T-helper 2 cell treated with Interferon-gamma antibody and Interleukin-4, amounts not matched to agents 5 μg/mL and 100 μg/mL, for 36 hours (primary cell): ENCODE results near the gene NDOR1.

Source experiments
- DNase-seq: peaks from one replicate; pipeline ENCODE4 v3.0.0; 2021; ENCODE audit warnings: low spot score
- H3K27ac Mint-ChIP-seq: one replicate; pipeline ENCODE4 v1.8.0; 2021; ENCODE audit warnings: mild to moderate bottlenecking, mixed read lengths
- H3K27me3 Mint-ChIP-seq: one replicate; pipeline ENCODE4 v1.8.0; 2021; ENCODE audit warnings: low read depth, mixed read lengths
- H3K36me3 Mint-ChIP-seq: one replicate; pipeline ENCODE4 v1.8.0; 2021; ENCODE audit warnings: low read depth, mixed read lengths
- H3K4me1 Mint-ChIP-seq: one replicate; pipeline ENCODE4 v1.8.0; 2021; ENCODE audit warnings: low read depth, mixed read lengths
- H3K4me3 Mint-ChIP-seq: one replicate; pipeline ENCODE4 v1.8.0; 2022; ENCODE audit warnings: mild to moderate bottlenecking, moderate library complexity, mixed read lengths
- H3K9me3 Mint-ChIP-seq: one replicate; pipeline ENCODE4 v1.8.0; 2021; ENCODE audit warnings: mixed read lengths

Gene NDOR1

GRCh38 chr9:137185921-137186320, 19.6 kb upstream of the NDOR1 start:
- Mint-ChIP-seq H3K27me3 (no peaks in the 10 kb centered on the region), H3K36me3 (peaks cover 30% of the 10 kb centered on the region), H3K9me3 (no peaks in the 10 kb centered on the region), H3K27ac (no peak overlapping the region), H3K4me3 (no peak overlapping the region), H3K4me1 (peaks cover 14% of the 10 kb centered on the region)
- no peak for DNase-seq

GRCh38 chr9:137186385-137186784, 19.1 kb upstream of the NDOR1 start:
- Mint-ChIP-seq H3K27ac (peak overlapping the region; percentile 39), H3K9me3 (no peaks in the 10 kb centered on the region), H3K4me1 (peaks cover 14% of the 10 kb centered on the region), H3K27me3 (no peaks in the 10 kb centered on the region), H3K36me3 (peaks cover 35% of the 10 kb centered on the region), H3K4me3 (peak overlapping the region; percentile 93)
- DNase-seq, result no peak

- peaks cover 14% of the 10 kb centered on the region for H3K4me1 Mint-ChIP-seq
- no peak for DNase-seq
- H3K27me3 Mint-ChIP-seq, result no peaks in the 10 kb centered on the region
- peaks cover 32% of the 10 kb centered on the region for H3K36me3 Mint-ChIP-seq
- peak overlapping the region; percentile 93 for H3K4me3 Mint-ChIP-seq
- no peaks in the 10 kb centered on the region for H3K9me3 Mint-ChIP-seq
- H3K27ac Mint-ChIP-seq, result peak overlapping the region; percentile 93
These were observed 18.1 kb upstream of the NDOR1 start for GRCh38 chr9:137187386-137187785.

GRCh38 chr9:137188086-137188489, 17.4 kb upstream of the NDOR1 start:
- Mint-ChIP-seq H3K9me3 (no peaks in the 10 kb centered on the region), H3K27me3 (no peaks in the 10 kb centered on the region), H3K4me1 (peaks cover 14% of the 10 kb centered on the region), H3K36me3 (peaks cover 30% of the 10 kb centered on the region), H3K27ac (peak overlapping the region; percentile 93), H3K4me3 (peak overlapping the region; percentile 93)
- DNase-seq, result no peak

- H3K4me3 Mint-ChIP-seq, result peak within 1 kb of the TSS; percentile 95
- H3K9me3 Mint-ChIP-seq, result no peaks in the 10 kb centered on the region
- H3K36me3 Mint-ChIP-seq, result peaks cover 24% of the 10 kb centered on the region
- peak within 1 kb of the TSS; percentile 95 for H3K27ac Mint-ChIP-seq
- peak; percentile 96 for DNase-seq
- H3K27me3 Mint-ChIP-seq, result no peaks in the 10 kb centered on the region
- peaks cover 14% of the 10 kb centered on the region for H3K4me1 Mint-ChIP-seq
These were observed 16.8 kb upstream of the NDOR1 start, which contains the start of the genes ANAPC2 and SSNA1 for GRCh38 chr9:137188490-137189296. TSS of gene ANAPC2 (minus strand) at chr9:137188560. CDS start at chr9:137188532, 28 bp downstream. TSS of gene SSNA1 (plus strand) at chr9:137188676. CDS start at chr9:137188727, 51 bp downstream.

- peaks cover 19% of the 10 kb centered on the region for H3K36me3 Mint-ChIP-seq
- no peaks in the 10 kb centered on the region for H3K9me3 Mint-ChIP-seq
- H3K4me3 Mint-ChIP-seq, result peak overlapping the region; percentile 95
- peak overlapping the region; percentile 95 for H3K27ac Mint-ChIP-seq
- H3K27me3 Mint-ChIP-seq, result no peaks in the 10 kb centered on the region
- DNase-seq, result no peak
- H3K4me1 Mint-ChIP-seq, result peaks cover 14% of the 10 kb centered on the region
These were observed 15.9 kb upstream of the NDOR1 start for GRCh38 chr9:137189297-137190295.

- H3K9me3 Mint-ChIP-seq, result no peaks in the 10 kb centered on the region
- DNase-seq, result no peak
- H3K4me3 Mint-ChIP-seq, result peak overlapping the region; percentile 68
- H3K4me1 Mint-ChIP-seq, result peaks cover 14% of the 10 kb centered on the region
- H3K27ac Mint-ChIP-seq, result peak overlapping the region; percentile 74
- H3K27me3 Mint-ChIP-seq, result no peaks in the 10 kb centered on the region
- H3K36me3 Mint-ChIP-seq, result peaks cover 18% of the 10 kb centered on the region
These were observed 15.1 kb upstream of the NDOR1 start for GRCh38 chr9:137190315-137190856.

- Mint-ChIP-seq H3K27me3 (no peaks in the 10 kb centered on the region), H3K36me3 (peaks cover 18% of the 10 kb centered on the region), H3K4me3 (peak overlapping the region; percentile 68), H3K27ac (peak overlapping the region; percentile 74), H3K9me3 (no peaks in the 10 kb centered on the region), H3K4me1 (peaks cover 14% of the 10 kb centered on the region)
- DNase-seq, result no peak
These were observed 14.3 kb upstream of the NDOR1 start for GRCh38 chr9:137191245-137191644.

GRCh38 chr9:137191691-137192447, 13.6 kb upstream of the NDOR1 start:
- H3K4me3 Mint-ChIP-seq, result no peak overlapping the region
- H3K36me3 Mint-ChIP-seq, result peaks cover 18% of the 10 kb centered on the region
- no peak for DNase-seq
- H3K27ac Mint-ChIP-seq, result no peak overlapping the region
- H3K9me3 Mint-ChIP-seq, result no peaks in the 10 kb centered on the region
- no peaks in the 10 kb centered on the region for H3K27me3 Mint-ChIP-seq
- H3K4me1 Mint-ChIP-seq, result peaks cover 12% of the 10 kb centered on the region

- H3K4me1 Mint-ChIP-seq, result peaks cover 8% of the 10 kb centered on the region
- H3K9me3 Mint-ChIP-seq, result no peaks in the 10 kb centered on the region
- no peak for DNase-seq
- H3K27ac Mint-ChIP-seq, result no peak overlapping the region
- peaks cover 18% of the 10 kb centered on the region for H3K36me3 Mint-ChIP-seq
- no peaks in the 10 kb centered on the region for H3K27me3 Mint-ChIP-seq
- H3K4me3 Mint-ChIP-seq, result no peak overlapping the region
These were observed 13.1 kb upstream of the NDOR1 start for GRCh38 chr9:137192448-137192780.

- Mint-ChIP-seq H3K4me3 (no peak overlapping the region), H3K4me1 (peaks cover 5% of the 10 kb centered on the region), H3K36me3 (peaks cover 15% of the 10 kb centered on the region), H3K27me3 (no peaks in the 10 kb centered on the region), H3K27ac (no peak overlapping the region), H3K9me3 (no peaks in the 10 kb centered on the region)
- no peak for DNase-seq
These were observed 12.6 kb upstream of the NDOR1 start for GRCh38 chr9:137192859-137193258.

- H3K36me3 Mint-ChIP-seq, result peaks cover 15% of the 10 kb centered on the region
These were observed 11.7 kb upstream of the NDOR1 start for GRCh38 chr9:137193771-137194170.

GRCh38 chr9:137194388-137194787, 11.1 kb upstream of the NDOR1 start:
- Mint-ChIP-seq H3K4me3 (no peak overlapping the region), H3K27ac (no peak overlapping the region), H3K27me3 (no peaks in the 10 kb centered on the region), H3K36me3 (peaks cover 12% of the 10 kb centered on the region), H3K4me1 (peaks cover 4% of the 10 kb centered on the region), H3K9me3 (no peaks in the 10 kb centered on the region)
- no peak for DNase-seq

More at GRCh38 chr9:137193771-137194170, 11.7 kb upstream of the NDOR1 start:
- H3K27me3 Mint-ChIP-seq, result no peaks in the 10 kb centered on the region
- no peak for DNase-seq
- no peak overlapping the region for H3K4me3 Mint-ChIP-seq
- peaks cover 5% of the 10 kb centered on the region for H3K4me1 Mint-ChIP-seq
- H3K27ac Mint-ChIP-seq, result no peak overlapping the region
- no peaks in the 10 kb centered on the region for H3K9me3 Mint-ChIP-seq
